Chondrocyte (in vitro differentiated cells): ENCODE data around the gene CALY. TPM values are rescaled to one million over a fixed set of nuclear protein-coding genes. Genes with fewer than 3 reads are reported as not detected.

Experiments
- DNase-seq: peaks from one replicate; pipeline ENCODE4 v3.0.0; 2021; ENCODE audit warnings: mixed read lengths, low spot score
- H3K27ac Mint-ChIP-seq: one replicate; pipeline ENCODE4 v1.8.0; 2021; ENCODE audit warnings: mild to moderate bottlenecking, moderate library complexity, mixed read lengths; ENCODE audit not compliant: unreplicated experiment
- H3K27me3 Mint-ChIP-seq: 2 replicates; pipeline ENCODE4 v1.8.0; 2021; ENCODE audit warnings: low read depth, mixed read lengths
- H3K36me3 Mint-ChIP-seq: 2 replicates; pipeline ENCODE4 v1.8.0; 2021; ENCODE audit warnings: low read depth, mixed read lengths
- H3K4me1 Mint-ChIP-seq: 2 replicates; pipeline ENCODE4 v1.8.0; 2021; ENCODE audit warnings: low read depth, mild to moderate bottlenecking, mixed read lengths
- H3K4me3 Mint-ChIP-seq: one replicate; pipeline ENCODE4 v1.8.0; 2021; ENCODE audit warnings: mild to moderate bottlenecking, moderate library complexity, mixed read lengths; ENCODE audit not compliant: unreplicated experiment
- H3K9me3 Mint-ChIP-seq: 2 replicates; pipeline ENCODE4 v1.8.0; 2021; ENCODE audit warnings: low read depth, mixed read lengths
- total RNA-seq: library from RNA; stranded (reverse); gene quantifications from 3 replicates; pipeline ENCODE4 v1.2.1, GENCODE V29; 2021
- TF ChIP-seq, protein P1 (sequence below): fragments of 200-600 bp; sonication (generic); IDR thresholded peaks from 2 replicates; pipeline ENCODE4 v1.5.0; 2021; ENCODE audit warnings: antibody characterized with exemption, mild to moderate bottlenecking, moderate library complexity

The CALY gene
- total RNA-seq, 1 donor from 2014 or later: 8.9 TPM

DNA sequence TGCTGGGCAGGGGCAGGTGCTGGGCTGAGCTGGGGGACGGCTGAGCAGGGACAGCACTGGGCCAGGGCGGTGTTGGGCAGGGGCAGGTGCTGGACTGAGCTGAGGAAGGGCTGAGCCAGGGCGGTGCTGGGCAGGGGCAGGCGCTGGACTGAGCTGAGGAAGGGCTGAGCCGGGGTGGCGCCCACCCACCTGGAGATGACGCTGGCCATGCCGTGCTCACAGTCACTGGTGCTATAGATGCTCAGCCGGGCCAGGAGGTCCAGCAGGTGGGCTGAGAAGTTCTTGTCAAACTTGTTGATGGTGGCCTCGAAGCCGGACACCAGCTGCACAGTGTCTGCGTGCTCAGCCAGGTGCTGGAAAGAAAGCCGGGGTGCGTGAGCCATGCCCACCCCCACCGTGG is 55.6 kb downstream of the CALY start:
- Mint-ChIP-seq H3K36me3 (peaks cover 29% of the 10 kb centered on the region), H3K27me3 (no peaks in the 10 kb centered on the region), H3K27ac (no peak overlapping the region), H3K4me1 (peaks cover 2% of the 10 kb centered on the region), H3K9me3 (no peaks in the 10 kb centered on the region), H3K4me3 (no peak overlapping the region)
- TF ChIP-seq, protein P1, sequence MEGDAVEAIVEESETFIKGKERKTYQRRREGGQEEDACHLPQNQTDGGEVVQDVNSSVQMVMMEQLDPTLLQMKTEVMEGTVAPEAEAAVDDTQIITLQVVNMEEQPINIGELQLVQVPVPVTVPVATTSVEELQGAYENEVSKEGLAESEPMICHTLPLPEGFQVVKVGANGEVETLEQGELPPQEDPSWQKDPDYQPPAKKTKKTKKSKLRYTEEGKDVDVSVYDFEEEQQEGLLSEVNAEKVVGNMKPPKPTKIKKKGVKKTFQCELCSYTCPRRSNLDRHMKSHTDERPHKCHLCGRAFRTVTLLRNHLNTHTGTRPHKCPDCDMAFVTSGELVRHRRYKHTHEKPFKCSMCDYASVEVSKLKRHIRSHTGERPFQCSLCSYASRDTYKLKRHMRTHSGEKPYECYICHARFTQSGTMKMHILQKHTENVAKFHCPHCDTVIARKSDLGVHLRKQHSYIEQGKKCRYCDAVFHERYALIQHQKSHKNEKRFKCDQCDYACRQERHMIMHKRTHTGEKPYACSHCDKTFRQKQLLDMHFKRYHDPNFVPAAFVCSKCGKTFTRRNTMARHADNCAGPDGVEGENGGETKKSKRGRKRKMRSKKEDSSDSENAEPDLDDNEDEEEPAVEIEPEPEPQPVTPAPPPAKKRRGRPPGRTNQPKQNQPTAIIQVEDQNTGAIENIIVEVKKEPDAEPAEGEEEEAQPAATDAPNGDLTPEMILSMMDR: no peak
- no peak for DNase-seq

DNA sequence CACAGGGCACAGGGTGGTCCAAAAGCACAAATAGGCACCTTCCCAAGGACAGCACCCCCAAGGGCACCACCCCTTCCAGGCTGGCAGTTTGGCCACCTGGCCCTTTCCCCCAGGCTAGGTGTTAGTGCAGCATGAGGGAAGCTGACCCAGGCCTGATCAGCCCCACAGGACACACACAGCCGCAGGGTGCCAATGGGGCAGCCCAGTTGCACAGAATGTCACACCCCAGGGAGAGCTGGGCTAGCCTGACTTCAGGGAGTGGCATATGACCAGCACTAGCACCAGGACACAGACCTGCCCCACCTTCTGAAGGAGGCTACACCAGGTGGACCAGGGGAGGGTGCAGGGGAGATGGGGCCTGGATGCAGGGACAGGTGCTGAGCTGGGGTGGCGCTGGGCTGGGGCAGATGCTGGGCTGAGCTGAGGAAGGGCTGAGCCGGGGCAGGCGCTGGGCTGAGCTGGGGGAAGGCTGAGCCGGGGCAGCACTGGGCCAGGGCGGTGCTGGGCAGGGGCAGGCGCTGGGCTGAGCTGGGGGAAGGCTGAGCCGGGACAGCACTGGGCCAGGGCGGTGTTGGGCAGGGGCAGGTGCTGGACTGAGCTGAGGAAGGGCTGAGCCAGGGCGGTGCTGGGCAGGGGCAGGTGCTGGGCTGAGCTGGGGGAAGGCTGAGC is 56.2 kb downstream of the CALY start:
- H3K27me3 Mint-ChIP-seq: peaks cover 2% of the 10 kb centered on the region
- H3K9me3 Mint-ChIP-seq: no peaks in the 10 kb centered on the region
- no peak overlapping the region for H3K4me3 Mint-ChIP-seq
- TF ChIP-seq, protein P1: no peak
- H3K27ac Mint-ChIP-seq: no peak overlapping the region
- peaks cover 2% of the 10 kb centered on the region for H3K4me1 Mint-ChIP-seq
- DNase-seq: no peak
- peaks cover 23% of the 10 kb centered on the region for H3K36me3 Mint-ChIP-seq

DNA sequence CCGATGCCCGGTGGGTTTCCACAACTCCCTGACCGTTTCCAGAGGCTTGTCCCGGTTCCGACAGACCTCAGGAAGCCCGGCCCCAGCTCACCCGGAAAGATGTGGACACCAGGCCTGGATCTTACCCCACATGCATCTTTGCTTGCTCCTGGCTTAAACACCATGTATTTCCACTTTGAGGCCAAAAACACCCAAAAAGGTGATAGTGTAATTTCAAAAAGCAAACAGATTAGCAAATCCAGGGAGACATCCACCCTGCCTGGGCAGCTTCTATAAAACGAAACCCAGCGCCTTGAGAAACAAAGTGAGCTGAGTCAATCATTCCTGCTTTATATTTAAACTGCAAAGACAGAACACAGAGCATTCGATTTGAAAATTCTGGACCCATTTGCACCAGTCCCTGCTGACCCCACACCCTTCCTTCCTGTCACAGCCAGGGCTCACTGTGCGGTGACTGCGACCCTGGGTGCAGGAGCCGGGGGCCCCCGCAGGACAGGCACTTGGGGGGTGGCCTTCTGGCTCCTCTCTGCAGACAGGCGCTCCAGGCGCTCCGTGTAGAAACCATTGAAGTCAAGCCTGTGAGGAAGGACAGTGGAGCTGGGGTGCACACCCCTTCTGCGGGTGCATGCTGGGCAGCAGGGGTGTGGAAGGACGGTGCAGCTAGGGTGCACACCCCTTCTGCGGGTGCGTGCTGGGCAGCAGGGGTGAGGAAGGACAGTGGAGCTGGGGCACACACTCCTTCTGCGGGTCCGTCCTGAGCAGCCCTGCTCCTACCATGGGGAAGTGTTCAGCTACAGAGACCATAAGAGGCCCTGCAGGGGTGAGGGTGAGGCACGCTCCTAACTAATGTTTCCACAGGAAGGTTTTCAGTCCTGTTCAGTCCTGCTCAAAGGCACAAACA is 57.1 kb downstream of the CALY start:
- peaks cover 17% of the 10 kb centered on the region for H3K36me3 Mint-ChIP-seq
- H3K4me1 Mint-ChIP-seq: peaks cover 2% of the 10 kb centered on the region
- H3K4me3 Mint-ChIP-seq: no peak overlapping the region
- DNase-seq: no peak
- peaks cover 2% of the 10 kb centered on the region for H3K27me3 Mint-ChIP-seq
- TF ChIP-seq, protein P1: no peak
- no peak overlapping the region for H3K27ac Mint-ChIP-seq
- H3K9me3 Mint-ChIP-seq: no peaks in the 10 kb centered on the region

DNA sequence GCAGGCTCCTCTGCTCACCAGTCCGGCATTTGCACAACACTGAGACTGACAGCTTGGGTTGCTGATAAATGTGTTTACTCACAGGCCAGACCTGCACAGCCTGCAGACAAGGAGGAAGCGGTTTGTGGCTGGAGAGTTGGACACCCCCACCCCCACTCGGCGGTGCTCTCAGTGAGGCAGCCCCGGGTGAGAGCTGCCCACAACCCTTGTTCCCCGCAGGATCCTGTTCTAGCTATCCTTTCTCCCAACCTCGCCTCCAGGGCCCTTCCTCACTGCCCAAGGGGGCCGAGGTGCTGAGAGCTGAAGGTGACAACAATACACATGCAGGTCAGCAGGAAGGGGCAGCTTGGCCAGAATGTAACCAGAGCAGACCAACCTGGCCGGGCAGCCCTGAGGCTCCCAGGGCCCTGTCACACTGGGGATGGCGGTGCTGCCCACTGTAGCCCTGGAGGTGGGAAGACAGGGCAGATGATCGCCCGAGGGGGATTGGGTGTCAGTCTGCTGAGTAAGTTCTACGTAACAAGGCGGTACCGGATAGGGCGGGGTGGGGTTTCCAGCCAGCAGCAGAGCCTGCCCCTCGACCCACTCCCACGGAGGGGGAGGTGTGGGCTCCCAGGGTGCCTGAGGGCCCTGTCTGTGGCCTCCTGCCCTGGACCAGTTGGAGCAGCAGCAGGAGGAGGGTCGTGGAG is 58.0 kb downstream of the CALY start:
- H3K9me3 Mint-ChIP-seq: no peaks in the 10 kb centered on the region
- no peak overlapping the region for H3K4me3 Mint-ChIP-seq
- H3K27me3 Mint-ChIP-seq: peaks cover 2% of the 10 kb centered on the region
- peaks cover 2% of the 10 kb centered on the region for H3K4me1 Mint-ChIP-seq
- peak overlapping the region; percentile 27 for H3K27ac Mint-ChIP-seq
- TF ChIP-seq, protein P1: no peak
- DNase-seq: no peak
- peaks cover 11% of the 10 kb centered on the region for H3K36me3 Mint-ChIP-seq

DNA sequence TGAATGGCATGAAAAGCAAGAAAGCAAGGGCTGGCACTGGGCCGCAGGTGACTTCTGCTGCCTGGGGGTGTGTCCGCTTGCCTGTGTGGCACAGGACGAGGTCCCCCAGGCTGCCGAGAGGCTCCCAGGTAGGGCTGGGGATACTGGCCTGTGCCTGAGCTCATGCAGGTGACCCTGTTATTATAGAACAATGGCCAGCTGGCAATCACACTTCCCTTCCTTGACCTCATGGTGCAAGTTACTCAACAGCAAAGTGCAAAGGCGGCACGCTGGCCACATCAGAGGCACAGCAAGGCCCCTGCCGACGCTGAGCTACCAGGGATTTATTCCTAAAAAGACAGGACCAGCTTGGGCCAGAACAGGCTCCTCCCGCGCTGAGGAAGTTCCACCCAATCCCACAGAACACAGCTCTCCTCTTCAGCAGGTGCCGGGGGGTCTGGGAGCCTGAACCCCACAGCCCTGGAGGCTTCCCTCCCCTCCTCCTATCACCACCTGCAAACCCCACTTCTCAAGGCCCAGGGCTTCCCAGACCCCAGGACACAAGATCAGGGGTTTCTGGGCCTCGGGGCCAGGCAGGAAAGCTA is 58.6 kb downstream of the CALY start:
- TF ChIP-seq, protein P1: no peak
- Mint-ChIP-seq H3K4me3 (no peak overlapping the region), H3K9me3 (no peaks in the 10 kb centered on the region), H3K36me3 (peaks cover 9% of the 10 kb centered on the region), H3K27ac (peak overlapping the region; percentile 27), H3K27me3 (peaks cover 2% of the 10 kb centered on the region), H3K4me1 (peaks cover 2% of the 10 kb centered on the region)
- no peak for DNase-seq
